Astrocyte of the spinal cord (primary cell): ENCODE data around the gene SCYL2.

Source experiments
- DNase-seq: peaks from one replicate; pipeline ENCODE4 v3.0.0; 2011; ENCODE audit warnings: low read depth, low spot score
- H3K4me3 ChIP-seq: 2 replicates; pipeline ENCODE4 v1.5.1; 2011; ENCODE audit warnings: low read depth, mild to moderate bottlenecking, low read length, moderate library complexity
- CTCF ChIP-seq: IDR thresholded peaks from 2 replicates; pipeline ENCODE4 v1.5.1; 2012; ENCODE audit warnings: low read depth, mild to moderate bottlenecking, low read length, inconsistent platforms
- in situ Hi-C: cut with HindIII; loops from 2 replicates; pipeline ENCODE4 v1.10.0; 2017; ENCODE audit warnings: low sequenced_read_pairs

SCYL2 gene

GRCh38 chr12:100368066-100368465, 101.1 kb downstream of the SCYL2 start:
- no peak for TF ChIP-seq CTCF
- H3K4me3 ChIP-seq = no peak overlapping the region
- DNase-seq = no peak
- in situ Hi-C loops = no loop called here

- DNase-seq = no peak
- H3K4me3 ChIP-seq = no peak overlapping the region
- TF ChIP-seq CTCF = no peak
- in situ Hi-C loops = no loop called here
These were observed 104.2 kb downstream of the SCYL2 start for GRCh38 chr12:100371146-100371545.

GRCh38 chr12:100372853-100373640, 106.1 kb downstream of the SCYL2 start:
- DNase-seq = no peak
- in situ Hi-C loops = no loop called here
- no peak overlapping the region for H3K4me3 ChIP-seq
- no peak for TF ChIP-seq CTCF

- TF ChIP-seq CTCF = no peak
- peak; percentile 72 for DNase-seq
- H3K4me3 ChIP-seq = no peak overlapping the region
- in situ Hi-C loops = no loop called here
These were observed 108.2 kb downstream of the SCYL2 start for GRCh38 chr12:100375038-100375735.

- in situ Hi-C loops = no loop called here
- no peak overlapping the region for H3K4me3 ChIP-seq
- TF ChIP-seq CTCF = no peak
- DNase-seq = no peak
These were observed 109.2 kb downstream of the SCYL2 start for GRCh38 chr12:100376161-100376560.

- in situ Hi-C loops = no loop called here
- no peak for DNase-seq
- H3K4me3 ChIP-seq = no peak overlapping the region
- TF ChIP-seq CTCF = no peak
These were observed 114.4 kb downstream of the SCYL2 start for GRCh38 chr12:100381379-100381778.
